GM13977 (cell line): Measurements from ENCODE around the gene VTA1.
"Not testable (repeated sequence)": the region's sequence is repeated elsewhere in the genome, so short reads cannot be mapped to it uniquely, and the experiment has no call there.

Experiments used
- DNase-seq: peaks from one replicate; pipeline ENCODE4 v3.0.0; 2012; ENCODE audit warnings: low spot score
- CTCF ChIP-seq: IDR thresholded peaks from 2 replicates; pipeline ENCODE4 v1.5.1; 2012; ENCODE audit warnings: mild to moderate bottlenecking, control low read depth; ENCODE audit not compliant: insufficient read depth; ENCODE audit errors: extremely low read depth, missing control alignments
- in situ Hi-C: fragments of 300-500 bp; cut with MboI; formaldehyde crosslinking; loops from one replicate; pipeline ENCODE4 v1.12.0; 2022; ENCODE audit warnings: low sequenced_read_pairs, low pct_unique_long_range_greater_than_20kb, mixed read lengths, inconsistent platforms; ENCODE audit not compliant: unreplicated experiment

The VTA1 gene

DNA sequence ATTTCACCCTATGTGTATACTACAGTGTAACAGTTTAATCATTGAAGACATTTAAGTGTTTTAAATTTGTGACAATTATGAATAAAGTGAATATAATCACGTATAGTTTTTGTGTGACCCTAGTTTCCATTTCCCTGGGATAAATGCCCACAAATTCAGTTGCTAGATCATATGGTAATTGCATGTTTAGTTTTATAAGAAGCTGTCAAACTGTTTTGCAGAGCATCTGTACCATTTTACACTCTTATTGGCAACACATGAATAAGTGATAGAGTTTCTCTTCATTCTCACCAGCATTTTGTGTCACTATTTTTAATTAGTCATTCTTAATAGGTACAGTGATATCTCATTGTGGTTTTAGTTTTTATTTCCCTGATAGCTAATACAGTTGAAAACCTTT, 7.3 kb downstream of the VTA1 start:
- TF ChIP-seq CTCF, result no peak
- no peak for DNase-seq
- in situ Hi-C loops, result no loop called here

DNA sequence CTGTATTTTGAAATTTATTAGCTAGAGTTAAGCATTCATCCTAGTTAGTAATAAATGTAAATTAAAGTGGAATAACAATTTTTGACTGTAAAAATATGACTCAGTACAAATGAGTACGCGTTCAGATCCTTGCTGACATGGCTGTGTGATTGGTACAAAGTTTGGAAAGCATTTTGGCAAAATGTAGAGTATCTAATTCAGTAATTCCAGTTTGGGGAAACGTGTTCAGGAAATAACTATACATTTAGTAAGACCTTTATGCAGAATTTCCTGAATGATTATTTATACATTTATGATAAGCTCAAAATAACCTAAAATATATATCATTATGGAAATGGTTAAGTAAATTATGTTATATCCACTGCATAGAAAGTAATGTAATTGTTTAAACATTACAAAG, 8.0 kb downstream of the VTA1 start:
- TF ChIP-seq CTCF, result no peak
- in situ Hi-C loops, result no loop called here

GRCh38 chr6:142155895-142156757, 9.1 kb downstream of the VTA1 start:
- TF ChIP-seq CTCF, result peak; percentile 9
- DNase-seq, result no peak
- in situ Hi-C loops, result no loop called here

More for the DNA sequence above, 8.0 kb downstream of the VTA1 start:
- DNase-seq, result no peak

GRCh38 chr6:142156758-142157068, 9.7 kb downstream of the VTA1 start:
- DNase-seq, in situ Hi-C loops: not testable (repeated sequence)

GRCh38 chr6:142162780-142163179, 15.7 kb downstream of the VTA1 start:
- TF ChIP-seq CTCF, result no peak
- DNase-seq, result no peak
- in situ Hi-C loops, result no loop called here

DNA sequence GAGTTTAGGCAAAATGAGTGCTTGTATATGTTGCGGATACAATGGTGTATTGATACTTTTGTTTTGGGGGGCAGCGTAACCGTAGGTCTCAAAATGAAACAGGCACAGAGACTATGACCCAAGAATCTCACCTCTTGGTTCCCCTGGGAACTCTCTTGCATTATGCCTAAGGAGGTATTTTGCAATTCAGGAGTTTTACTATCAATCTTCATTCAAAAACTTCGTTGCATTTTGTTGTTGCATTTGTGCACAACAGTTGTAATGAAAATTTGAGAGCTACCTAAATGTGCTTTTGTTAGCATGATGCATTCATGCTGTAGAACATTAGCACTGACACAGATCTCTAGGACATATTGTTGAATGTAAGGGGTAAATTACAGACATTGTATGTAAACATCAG, 18.2 kb downstream of the VTA1 start:
- in situ Hi-C loops, result no loop called here
- DNase-seq, result no peak
- no peak for TF ChIP-seq CTCF

DNA sequence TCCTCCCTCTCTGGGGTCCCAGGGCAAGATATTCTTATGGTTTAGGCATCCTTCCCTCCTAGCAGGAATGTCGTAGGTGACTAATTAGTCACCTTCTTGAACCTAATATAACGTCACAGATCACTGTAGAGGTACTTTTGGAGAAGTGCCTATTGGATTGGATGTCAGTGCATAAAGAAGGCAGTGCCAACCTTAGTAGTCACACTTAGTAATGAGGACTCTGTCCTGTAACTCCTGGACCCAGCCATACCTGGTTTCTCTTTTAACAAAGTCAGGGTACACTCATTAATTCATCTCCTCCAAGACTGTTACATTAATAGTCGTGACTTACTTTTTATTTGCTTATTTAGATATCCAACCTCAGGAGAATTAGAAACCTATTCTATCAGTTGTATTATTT, 20.0 kb downstream of the VTA1 start:
- in situ Hi-C loops, result no loop called here
- no peak for TF ChIP-seq CTCF
- DNase-seq, result no peak
